Hematopoietic multipotent progenitor cell treated with erythropoietin and hydrocortisone succinate and interleukin-3 and kit ligand, for 8 days (in vitro differentiated cells): ENCODE measurements around the gene BRSK2.
A peak's percentile ranks its signal among the peaks of the same experiment; 100 is the strongest.

Source experiments
- DNase-seq: peaks from one replicate; pipeline ENCODE4 v3.0.0-alpha.2; 2015

The BRSK2 gene

GRCh38 chr11:1438261-1438966 lies 48.7 kb downstream of the BRSK2 start:
- DNase-seq = no peak

GRCh38 chr11:1438967-1439330 lies 49.2 kb downstream of the BRSK2 start:
- DNase-seq = no peak

- no peak for DNase-seq
These were observed 49.6 kb downstream of the BRSK2 start for GRCh38 chr11:1439341-1439740.

- DNase-seq = no peak
These were observed 50.3 kb downstream of the BRSK2 start for GRCh38 chr11:1440066-1440465.

- no peak for DNase-seq
These were observed 50.8 kb downstream of the BRSK2 start for GRCh38 chr11:1440496-1440895.

GRCh38 chr11:1442163-1442562 lies 52.4 kb downstream of the BRSK2 start:
- no peak for DNase-seq

GRCh38 chr11:1442807-1443366 lies 53.2 kb downstream of the BRSK2 start:
- DNase-seq = no peak

GRCh38 chr11:1443737-1444136 lies 54.0 kb downstream of the BRSK2 start:
- no peak for DNase-seq

- DNase-seq = no peak
These were observed 54.6 kb downstream of the BRSK2 start for GRCh38 chr11:1444321-1444720.

- no peak for DNase-seq
These were observed 55.2 kb downstream of the BRSK2 start for GRCh38 chr11:1444823-1445422.

- DNase-seq = no peak
These were observed 56.2 kb downstream of the BRSK2 start for GRCh38 chr11:1445741-1446445.

GRCh38 chr11:1446623-1447022 lies 56.9 kb downstream of the BRSK2 start:
- DNase-seq = no peak

GRCh38 chr11:1447845-1448825 lies 58.4 kb downstream of the BRSK2 start:
- no peak for DNase-seq

- no peak for DNase-seq
These were observed 59.1 kb downstream of the BRSK2 start for GRCh38 chr11:1448882-1449281.

GRCh38 chr11:1449490-1450243 lies 59.9 kb downstream of the BRSK2 start:
- DNase-seq = no peak

- DNase-seq = no peak
These were observed 60.7 kb downstream of the BRSK2 start for GRCh38 chr11:1450344-1450875.

GRCh38 chr11:1450949-1451710 lies 61.4 kb downstream of the BRSK2 start:
- no peak for DNase-seq

GRCh38 chr11:1451781-1452470 lies 62.2 kb downstream of the BRSK2 start:
- no peak for DNase-seq

GRCh38 chr11:1452744-1453143 lies 63.0 kb downstream of the BRSK2 start:
- DNase-seq = no peak

- DNase-seq = peak; percentile 1
These were observed 63.9 kb downstream of the BRSK2 start for GRCh38 chr11:1453611-1454034.
